ENCODE results near the gene HBE1.
"Not testable (repeated sequence)": the region's sequence is repeated elsewhere in the genome, so short reads cannot be mapped to it uniquely, and the experiment has no call there.

Gene HBE1

GRCh38 chr11:5269715-5270147, at the start of gene HBE1:
HBE1 (minus strand) TSS chr11:5269945; CDS start chr11:5269890, 55 bp downstream.
- H3K27ac ChIP-seq, result no peak within 1 kb of the TSS
- no peak for TF ChIP-seq CTCF (conservative IDR thresholded peaks at IDR 0.05)

- H3K27ac ChIP-seq, result no peak overlapping the region
- TF ChIP-seq CTCF (conservative IDR thresholded peaks at IDR 0.05), result no peak
Measured at GRCh38 chr11:5317292-5317691, 47.5 kb upstream of the HBE1 start.

GRCh38 chr11:5313326-5314023, 43.7 kb upstream of the HBE1 start:
- H3K27ac ChIP-seq, result not testable (repeated sequence)

- H3K27ac ChIP-seq, result no peak overlapping the region
- no peak for TF ChIP-seq CTCF (conservative IDR thresholded peaks at IDR 0.05)
Measured at GRCh38 chr11:5310423-5310822, 40.7 kb upstream of the HBE1 start.

- no peak overlapping the region for H3K27ac ChIP-seq
- TF ChIP-seq CTCF (conservative IDR thresholded peaks at IDR 0.05), result no peak
Measured at GRCh38 chr11:5307256-5308019, 37.7 kb upstream of the HBE1 start.

- TF ChIP-seq CTCF (conservative IDR thresholded peaks at IDR 0.05), result no peak
- H3K27ac ChIP-seq, result no peak overlapping the region
Measured at GRCh38 chr11:5304046-5304445, 34.3 kb upstream of the HBE1 start.

GRCh38 chr11:5303626-5304025, 33.9 kb upstream of the HBE1 start:
- H3K27ac ChIP-seq, result no peak overlapping the region
- no peak for TF ChIP-seq CTCF (conservative IDR thresholded peaks at IDR 0.05)

GRCh38 chr11:5301846-5302245, 32.1 kb upstream of the HBE1 start, which contains the start of gene OR51B4:
OR51B4 (minus strand) TSS chr11:5301946; CDS start chr11:5301946, 0 bp downstream.
- H3K27ac ChIP-seq, result no peak within 1 kb of the TSS
- no peak for TF ChIP-seq CTCF (conservative IDR thresholded peaks at IDR 0.05)
